Measurements from ENCODE around the gene STK16.
A peak's percentile ranks its signal among the peaks of the same experiment; 100 is the strongest.
"Not testable (repeated sequence)": the region's sequence is repeated elsewhere in the genome, so short reads cannot be mapped to it uniquely, and the experiment has no call there.

Gene STK16

DNA sequence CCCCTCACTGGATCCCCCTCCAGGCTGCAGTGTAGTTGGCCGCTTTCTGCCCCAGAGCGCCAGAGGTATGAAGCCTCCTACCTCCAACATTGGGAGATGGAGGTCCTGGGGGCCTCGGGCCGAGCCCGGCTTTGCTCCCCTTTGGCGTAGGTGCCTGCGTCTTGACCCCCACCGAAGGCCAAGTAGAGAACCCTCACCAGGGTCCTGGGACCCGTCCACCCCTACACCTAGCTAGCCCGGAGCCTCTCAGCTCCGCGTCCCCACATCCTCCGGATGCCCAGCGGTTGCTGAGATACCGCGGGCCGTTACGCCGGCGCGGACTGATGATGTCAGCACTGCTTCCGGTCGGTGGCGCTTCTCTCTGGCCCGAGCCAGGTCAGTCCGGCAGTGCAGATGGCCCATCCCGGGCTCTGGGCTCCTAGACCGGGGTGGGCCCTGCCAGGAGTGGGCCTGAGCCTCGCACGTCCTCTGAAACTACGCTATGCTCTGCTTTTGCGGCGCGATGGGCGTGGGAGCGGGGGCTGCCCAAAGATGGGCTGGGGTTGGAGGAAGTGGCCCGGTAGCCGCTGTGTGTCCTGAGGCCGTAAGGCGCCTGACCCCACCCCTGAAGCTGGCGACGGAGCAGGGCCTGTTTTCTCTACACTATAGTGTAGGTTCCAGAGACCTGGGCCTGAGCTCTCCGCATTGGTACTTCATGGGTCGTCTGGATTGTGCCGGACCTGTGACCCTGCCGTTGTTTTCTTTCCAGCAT lies at the start of gene STK16, which contains the start of gene GLB1L:
TSS of gene STK16 (plus strand) at position 332 of the 751 bp plus-strand sequence. CDS start 521 bp downstream, outside the sequence.
TSS of gene GLB1L (minus strand) at position 297 of the 751 bp plus-strand sequence. CDS start 1,871 bp downstream, outside the sequence.
- DNase-seq: peak; percentile 89

- DNase-seq: no peak
These were observed 47.9 kb upstream of the STK16 start for GRCh38 chr2:219197388-219197787.

- DNase-seq: no peak
These were observed 46.3 kb upstream of the STK16 start for GRCh38 chr2:219198974-219199373.

- DNase-seq: no peak
These were observed 45.6 kb upstream of the STK16 start for GRCh38 chr2:219199470-219200211.

DNA sequence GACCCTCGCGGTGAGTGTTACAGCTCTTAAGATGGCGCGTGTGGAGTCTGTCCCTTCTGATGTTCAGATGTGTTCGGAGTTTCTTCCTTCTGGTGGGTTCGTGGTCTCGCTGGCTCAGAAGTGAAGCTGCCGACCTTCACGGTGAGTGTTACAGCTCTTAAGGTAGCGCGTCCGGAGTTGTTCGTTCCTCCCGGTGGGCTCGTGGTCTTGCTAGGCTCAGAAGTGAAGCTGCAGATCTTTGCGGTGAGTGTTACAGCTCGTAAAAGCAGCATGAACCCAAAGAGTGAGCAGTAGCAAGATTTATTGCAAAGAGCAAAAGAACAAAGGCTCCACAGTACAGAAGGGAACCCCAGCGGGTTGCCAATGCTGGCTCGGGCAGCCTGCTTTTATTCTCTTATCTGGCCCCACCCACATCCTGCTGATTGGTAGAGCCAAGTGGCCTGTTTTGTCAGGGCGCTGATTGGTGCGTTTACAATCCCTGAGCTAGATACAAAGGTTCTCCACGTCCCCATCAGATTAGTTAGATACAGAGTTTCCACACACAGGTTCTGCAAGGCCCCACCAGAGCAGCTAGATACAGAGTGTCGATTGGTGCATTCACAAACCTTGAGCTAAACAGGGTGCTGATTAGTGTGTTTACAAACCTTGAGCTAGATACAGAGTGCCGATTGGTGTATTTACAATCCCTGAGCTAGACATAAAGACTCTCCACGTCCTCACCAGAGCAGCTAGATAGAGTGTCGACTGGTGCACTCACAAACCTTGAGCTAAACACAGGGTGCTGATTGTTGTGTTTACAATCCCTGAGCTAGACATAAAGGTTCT lies 44.6 kb upstream of the STK16 start:
- DNase-seq: not testable (repeated sequence)

DNA sequence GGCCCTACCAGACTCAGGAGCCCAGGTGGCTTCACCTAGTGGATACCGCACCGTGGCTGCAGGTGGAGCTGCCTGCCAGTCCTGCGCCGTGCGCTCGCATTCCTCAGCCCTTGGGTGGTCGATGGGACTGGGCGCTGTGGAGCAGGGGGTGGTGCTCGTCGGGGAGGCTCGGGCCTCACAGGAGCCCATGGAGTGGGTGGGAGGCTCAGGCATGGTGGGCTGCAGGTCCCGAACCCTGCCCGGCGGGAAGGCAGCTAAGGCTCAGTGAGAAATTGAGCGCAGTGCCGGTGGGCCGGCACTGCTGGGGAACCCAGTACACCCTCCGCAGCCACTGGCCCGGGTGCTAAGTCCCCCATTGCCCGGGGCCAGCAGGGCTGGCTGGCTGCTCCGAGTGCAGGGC lies 43.9 kb upstream of the STK16 start:
- not testable (repeated sequence) for DNase-seq

DNA sequence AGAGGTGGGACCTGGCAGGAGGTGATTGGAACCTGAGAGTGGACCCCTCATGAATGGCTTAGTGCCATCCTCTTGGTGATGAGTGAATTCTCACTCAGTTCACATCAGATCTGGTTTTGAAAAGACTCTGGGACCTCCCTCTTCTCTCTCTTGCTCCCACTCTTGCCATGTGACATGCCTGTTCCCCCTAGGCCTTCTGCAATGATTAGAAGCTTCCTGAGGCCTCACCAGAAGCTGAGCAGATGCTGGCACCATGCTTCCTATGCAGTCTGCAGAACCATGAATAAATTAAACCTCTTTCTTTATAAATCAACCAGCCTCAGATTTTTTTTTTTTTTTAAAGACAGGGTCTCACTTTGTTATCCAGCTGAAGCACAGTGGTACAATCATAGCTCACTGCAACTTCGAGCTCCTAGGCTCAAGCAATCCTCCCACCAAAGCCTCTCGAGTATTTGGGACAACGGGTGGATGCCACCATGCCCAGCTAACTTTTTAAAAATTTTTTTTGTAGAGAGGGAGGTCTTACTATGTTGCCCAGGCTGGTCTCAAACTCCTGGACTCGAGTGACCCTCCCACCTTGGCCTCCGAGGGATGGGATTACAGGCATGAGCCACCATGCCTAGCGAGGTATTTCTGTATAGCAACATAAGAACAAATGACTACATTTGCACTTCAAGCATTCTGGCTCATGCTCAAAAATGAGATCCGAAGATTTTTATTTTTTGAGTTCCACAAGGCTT lies 40.7 kb upstream of the STK16 start:
- DNase-seq: no peak

GRCh38 chr2:219205165-219205538 lies 40.1 kb upstream of the STK16 start:
- no peak for DNase-seq

DNA sequence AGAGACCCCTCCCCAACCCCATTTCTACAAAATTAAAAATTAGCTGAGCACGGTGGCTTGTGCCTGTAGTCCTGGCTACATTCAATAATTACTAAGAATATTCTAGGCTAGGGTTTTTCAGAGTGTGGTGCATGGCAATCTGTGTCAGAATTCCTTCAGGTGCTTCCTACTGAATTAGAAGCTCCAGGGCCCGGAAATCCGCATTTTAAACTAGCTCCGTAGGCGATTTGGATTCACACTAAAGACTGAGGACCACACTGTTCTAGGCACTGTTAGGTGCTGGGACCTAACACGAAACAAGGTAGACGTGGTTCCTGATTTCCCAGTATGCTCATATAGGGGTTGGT lies 39.3 kb upstream of the STK16 start:
- DNase-seq: no peak

- DNase-seq: peak; percentile 96
These were observed 38.7 kb upstream of the STK16 start, which contains the start of gene ZFAND2B for GRCh38 chr2:219206328-219207133. ZFAND2B (plus strand) TSS chr2:219206782; CDS start chr2:219206988, 206 bp downstream.

DNA sequence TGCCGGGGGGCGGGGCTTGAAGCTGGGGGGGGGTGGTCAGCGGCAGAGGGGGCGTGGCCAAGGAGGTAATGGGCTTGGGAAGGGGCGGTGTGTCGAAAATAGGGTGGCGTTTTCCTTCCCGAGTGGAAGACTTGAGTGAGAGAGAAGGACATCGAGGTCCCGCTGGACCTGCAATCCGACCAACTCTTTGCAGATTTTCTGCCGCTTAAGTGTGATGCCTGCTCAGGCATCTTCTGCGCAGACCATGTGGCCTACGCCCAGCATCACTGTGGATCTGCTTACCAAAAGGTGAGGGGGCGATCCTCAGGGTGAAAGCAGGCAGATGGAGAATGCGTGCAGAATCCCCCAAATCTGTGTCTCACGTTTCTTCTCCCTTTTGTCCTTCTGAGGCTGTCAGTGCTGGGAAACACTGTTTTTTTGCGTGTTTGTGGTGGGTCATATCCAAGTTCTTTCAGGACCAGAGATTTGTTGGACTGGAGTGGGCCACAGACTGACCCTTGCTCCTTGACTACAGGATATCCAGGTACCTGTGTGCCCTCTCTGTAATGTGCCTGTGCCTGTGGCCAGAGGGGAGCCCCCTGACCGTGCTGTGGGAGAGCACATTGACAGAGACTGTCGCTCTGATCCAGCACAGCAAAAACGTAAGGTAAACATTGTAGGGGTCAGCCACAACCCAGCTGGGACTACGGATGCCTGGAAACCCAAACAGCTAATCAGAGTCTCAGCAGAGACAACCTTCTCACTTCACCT lies 38.0 kb upstream of the STK16 start:
- DNase-seq: no peak

- no peak for DNase-seq
These were observed 37.2 kb upstream of the STK16 start for GRCh38 chr2:219207884-219208740.

GRCh38 chr2:219209236-219210195 lies 35.8 kb upstream of the STK16 start:
- DNase-seq: no peak

DNA sequence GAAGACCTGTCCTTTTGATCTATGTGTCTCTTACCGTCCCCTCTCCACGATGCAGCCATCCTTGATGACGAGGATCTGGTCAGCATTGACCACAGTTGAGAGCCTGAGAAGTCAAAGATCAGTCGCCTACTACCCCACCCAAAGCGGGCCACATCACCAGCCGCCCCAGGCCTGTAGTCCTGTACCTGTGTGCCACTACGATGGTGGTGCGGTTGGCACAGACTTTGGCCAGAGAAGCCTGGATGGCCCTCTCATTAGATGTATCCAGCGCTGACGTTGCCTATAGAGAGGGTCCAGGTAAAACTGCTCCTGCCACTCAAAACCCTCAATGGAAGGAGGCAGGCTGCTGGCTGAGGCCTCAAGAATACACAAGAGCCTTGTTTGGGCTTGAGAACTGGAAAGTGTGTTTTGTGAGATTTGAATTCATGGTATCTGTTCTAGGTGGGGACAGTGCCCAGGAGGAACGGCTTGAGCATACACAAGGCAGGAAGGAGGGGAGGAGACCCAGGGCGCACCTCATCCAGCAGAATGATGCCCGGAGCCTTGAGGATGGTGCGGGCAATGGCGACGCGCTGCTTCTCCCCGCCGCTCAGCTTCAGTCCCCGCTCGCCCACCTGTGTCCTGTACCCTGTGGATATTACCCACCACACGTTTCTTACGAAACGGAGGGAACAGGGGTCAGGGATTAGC lies 34.9 kb upstream of the STK16 start:
- DNase-seq: no peak

- DNase-seq: no peak
These were observed 34.4 kb upstream of the STK16 start for GRCh38 chr2:219210886-219211362.

DNA sequence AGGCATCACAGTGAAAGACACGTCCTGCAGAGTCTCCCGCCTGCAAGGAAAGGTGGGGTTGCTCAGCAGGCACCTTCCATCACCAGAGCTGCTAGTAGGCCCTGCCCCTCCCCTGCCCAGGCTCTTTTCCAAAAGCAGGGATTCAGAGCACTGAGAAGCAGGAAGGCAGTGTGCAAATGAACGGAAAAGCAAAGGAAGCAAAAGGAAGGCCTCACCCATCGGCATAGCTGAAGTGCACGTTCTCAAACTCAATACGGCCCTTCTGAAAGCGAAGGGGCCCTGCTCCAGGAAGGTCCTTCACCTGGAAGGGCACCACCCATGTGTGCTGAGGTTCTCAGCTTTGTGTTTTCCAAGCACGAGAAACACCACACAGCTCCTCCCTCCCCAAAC lies 32.3 kb upstream of the STK16 start:
- no peak for DNase-seq

DNA sequence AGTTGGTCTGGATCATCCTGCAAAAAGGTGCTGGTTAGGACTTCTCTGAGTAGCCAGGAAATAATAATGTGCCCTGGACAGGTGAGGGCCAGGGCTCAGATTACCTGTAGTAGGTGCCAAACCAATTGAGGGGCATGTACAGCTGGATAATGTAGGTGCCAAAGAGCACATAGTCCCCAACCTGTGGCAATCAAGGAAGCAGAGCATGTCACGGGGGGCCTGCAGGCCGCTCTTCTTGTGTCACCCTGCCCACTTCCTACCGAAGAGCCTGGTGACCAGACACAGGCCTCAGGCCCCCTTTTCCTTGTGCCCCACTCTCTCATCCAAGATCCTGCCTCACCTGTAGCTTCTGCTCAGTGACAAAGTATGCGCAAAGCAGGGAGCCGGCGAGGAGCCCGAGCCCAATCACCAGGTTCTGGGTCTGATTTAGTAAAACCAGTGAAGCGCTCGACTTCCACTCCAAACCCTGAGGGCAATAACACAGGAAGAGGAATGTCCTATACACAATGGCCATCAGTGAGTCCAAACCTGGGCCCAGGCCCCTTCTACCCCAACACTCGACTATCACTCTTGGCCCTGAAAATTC lies 31.7 kb upstream of the STK16 start:
- DNase-seq: no peak

- no peak for DNase-seq
These were observed 31.1 kb upstream of the STK16 start for GRCh38 chr2:219214141-219214540.
